Endodermal cell (in vitro differentiated cells): ENCODE data around the gene XIAP. TPM values are rescaled to one million over a fixed set of nuclear protein-coding genes. Genes with fewer than 3 reads are reported as not detected.

ENCODE experiments used
- DNase-seq: peaks from one replicate; pipeline ENCODE4 v3.0.0-alpha.2; 2017
- H3K27ac ChIP-seq: 2 replicates; pipeline ENCODE4 v1.5.1; 2013; ENCODE audit warnings: mild to moderate bottlenecking, low read depth, low read length, moderate library complexity
- H3K27me3 ChIP-seq: 2 replicates; pipeline ENCODE4 v1.6.1; 2013; ENCODE audit warnings: mild to moderate bottlenecking, low read length, moderate library complexity; ENCODE audit not compliant: insufficient read depth, control insufficient read depth, poor library complexity, severe bottlenecking
- H3K36me3 ChIP-seq: 2 replicates; pipeline ENCODE4 v1.7.0; 2013; ENCODE audit warnings: mild to moderate bottlenecking, low read length, moderate library complexity; ENCODE audit not compliant: control insufficient read depth, insufficient read depth
- H3K4me1 ChIP-seq: one replicate; pipeline ENCODE4 v1.7.0; 2013; ENCODE audit warnings: low read length; ENCODE audit not compliant: control insufficient read depth, insufficient read depth
- H3K4me3 ChIP-seq: 2 replicates; pipeline ENCODE4 v1.5.1; 2013; ENCODE audit warnings: mild to moderate bottlenecking, low read length, moderate library complexity
- H3K9ac ChIP-seq: 2 replicates; pipeline ENCODE4 v1.6.1; 2013; ENCODE audit warnings: mild to moderate bottlenecking, low read length, moderate library complexity; ENCODE audit not compliant: poor library complexity, severe bottlenecking; ENCODE audit errors: extremely low read depth
- H3K9me3 ChIP-seq: 2 replicates; pipeline ENCODE4 v1.6.1; 2013; ENCODE audit warnings: mild to moderate bottlenecking, low read length, moderate library complexity; ENCODE audit not compliant: control insufficient read depth
- H3K27ac Mint-ChIP-seq: 2 replicates; pipeline ENCODE4 v1.8.0; 2020; ENCODE audit warnings: mixed read lengths
- H3K27me3 Mint-ChIP-seq: 2 replicates; pipeline ENCODE4 v1.8.0; 2021; ENCODE audit warnings: mild to moderate bottlenecking, mixed read lengths; ENCODE audit not compliant: insufficient read depth
- H3K36me3 Mint-ChIP-seq: 2 replicates; pipeline ENCODE4 v1.8.0; 2020; ENCODE audit warnings: low read depth, mixed read lengths
- H3K4me1 Mint-ChIP-seq: 2 replicates; pipeline ENCODE4 v1.8.0; 2020; ENCODE audit warnings: mixed read lengths
- H3K4me3 Mint-ChIP-seq: 2 replicates; pipeline ENCODE4 v1.8.0; 2020; ENCODE audit warnings: mild to moderate bottlenecking, moderate library complexity, mixed read lengths
- H3K9me3 Mint-ChIP-seq: 2 replicates; pipeline ENCODE4 v1.8.0; 2020; ENCODE audit warnings: mild to moderate bottlenecking, mixed read lengths
- CTCF ChIP-seq: fragments of 200-600 bp; sonication (generic); conservative IDR thresholded peaks from 2 replicates; pipeline ENCODE4 v1.5.0; 2021; ENCODE audit warnings: antibody characterized with exemption, mild to moderate bottlenecking
- WGBS, 2 experiments: methylation state at CpG; one replicate each; pipeline versions ENCODE4 v1.1.5 to v1.1.7; 2013; ENCODE audit warnings: missing lambda C conversion rate in 2 of 2, mixed read lengths in 1 of 2; ENCODE audit not compliant: insufficient coverage in 1 of 2, insufficient read length in 1 of 2; 5-methylcytosine and 5-hydroxymethylcytosine counted together
- total RNA-seq, 2 donors: library from RNA; stranded (reverse); fragmentation: NEBNext Ultra II Directional in 1 of 2; extraction: Animal tissue kit (Norgen Biotek cat#: 25700) in 1 of 2; gene quantifications; 2 replicates in 1 of 2; 3 replicates in 1 of 2; pipeline ENCODE4 v1.2.1, GENCODE V29; 2021

Gene XIAP
- total RNA-seq, 2 donors from 2014 or later = 59.1 to 59.8 TPM

DNA sequence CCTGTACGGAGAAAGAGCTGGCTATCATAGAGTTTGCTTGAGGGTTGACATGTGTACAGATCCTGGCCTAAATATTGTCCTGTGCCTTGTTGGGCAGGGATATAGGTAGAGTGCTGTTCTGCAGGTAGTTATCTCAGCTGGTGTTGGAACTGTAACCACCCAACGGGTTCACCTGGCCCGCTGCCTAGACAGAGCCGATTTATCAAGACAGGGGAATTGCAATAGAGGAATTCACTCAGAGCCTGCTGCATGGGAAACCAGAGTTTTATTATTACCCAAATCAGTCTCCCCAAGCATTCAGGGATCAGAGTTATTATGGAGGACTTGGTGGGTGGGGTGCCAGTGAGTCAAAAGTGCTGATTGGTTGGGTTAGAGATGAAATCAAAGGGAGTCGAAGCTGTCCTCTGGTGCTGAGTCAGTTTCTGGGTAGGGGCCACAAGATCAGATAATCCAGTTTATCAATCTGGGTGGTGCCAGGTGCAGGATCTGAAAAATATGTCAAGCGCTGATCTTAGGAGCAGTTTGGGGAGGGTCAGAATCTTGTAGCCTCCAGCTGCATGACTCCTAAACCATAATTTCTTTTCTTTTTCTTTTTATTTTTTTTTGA, 42.5 kb upstream of the XIAP start:
- Histone ChIP-seq H3K27me3 (no peaks in the 10 kb centered on the region), H3K9me3 (no peaks in the 10 kb centered on the region), H3K4me3 (no peak overlapping the region), H3K4me1 (no peaks in the 10 kb centered on the region), H3K27ac (no peak overlapping the region), H3K36me3 (no peaks in the 10 kb centered on the region), H3K9ac (no peak overlapping the region)
- no peak for DNase-seq
- no peaks in the 10 kb centered on the region for H3K4me1 Mint-ChIP-seq
- H3K36me3 Mint-ChIP-seq = no peaks in the 10 kb centered on the region
- 83 to 95% methylated on average over 1 to 6 of the region's 6 CpGs for WGBS, 2 experiments
- H3K4me3 Mint-ChIP-seq = no peak overlapping the region
- H3K27ac Mint-ChIP-seq = no peak overlapping the region
- H3K27me3 Mint-ChIP-seq = no peaks in the 10 kb centered on the region
- no peak for TF ChIP-seq CTCF
- H3K9me3 Mint-ChIP-seq = peaks cover 41% of the 10 kb centered on the region

- Histone ChIP-seq H3K4me1 (no peaks in the 10 kb centered on the region), H3K9me3 (no peaks in the 10 kb centered on the region), H3K27ac (no peak overlapping the region), H3K9ac (no peak overlapping the region), H3K27me3 (no peaks in the 10 kb centered on the region), H3K36me3 (no peaks in the 10 kb centered on the region), H3K4me3 (no peak overlapping the region)
- no peaks in the 10 kb centered on the region for H3K4me1 Mint-ChIP-seq
- TF ChIP-seq CTCF = no peak
- no peaks in the 10 kb centered on the region for H3K27me3 Mint-ChIP-seq
- peaks cover 37% of the 10 kb centered on the region for H3K9me3 Mint-ChIP-seq
- H3K4me3 Mint-ChIP-seq = no peak overlapping the region
- no peak overlapping the region for H3K27ac Mint-ChIP-seq
- H3K36me3 Mint-ChIP-seq = no peaks in the 10 kb centered on the region
- DNase-seq = no peak
Observed at GRCh38 chrX:123818243-123818642, 41.6 kb upstream of the XIAP start.

GRCh38 chrX:123822965-123823364, 36.9 kb upstream of the XIAP start:
- 100% methylated on average over 1 of the region's 1 CpG; no CpG with 5 or more reads in 1 of the 2 experiments for WGBS, 2 experiments
- no peak for DNase-seq
- no peaks in the 10 kb centered on the region for H3K27me3 Mint-ChIP-seq
- H3K4me1 ChIP-seq = no peaks in the 10 kb centered on the region
- H3K36me3 Mint-ChIP-seq = no peaks in the 10 kb centered on the region
- H3K27ac Mint-ChIP-seq = no peak overlapping the region
- H3K4me3 ChIP-seq = no peak overlapping the region
- H3K9ac ChIP-seq = no peak overlapping the region
- H3K4me3 Mint-ChIP-seq = no peak overlapping the region
- TF ChIP-seq CTCF = no peak
- no peaks in the 10 kb centered on the region for H3K36me3 ChIP-seq
- H3K27ac ChIP-seq = no peak overlapping the region
- H3K27me3 ChIP-seq = no peaks in the 10 kb centered on the region
- H3K9me3 Mint-ChIP-seq = peaks cover 49% of the 10 kb centered on the region
- peaks cover 11% of the 10 kb centered on the region for H3K4me1 Mint-ChIP-seq
- no peaks in the 10 kb centered on the region for H3K9me3 ChIP-seq
